GM23248 (cell line): ENCODE results near the gene DDX47.

ENCODE experiments used
- EZH2 ChIP-seq: fragments of 200-600 bp; sonication (generic); IDR thresholded peaks from 2 replicates; pipeline ENCODE4 v1.6.1; 2018; ENCODE audit warnings: antibody characterized with exemption, mild to moderate bottlenecking; ENCODE audit not compliant: insufficient read depth, poor library complexity, severe bottlenecking
- EZH2phosphoT487 ChIP-seq: fragments of 200-600 bp; sonication (generic); IDR thresholded peaks from 2 replicates; pipeline ENCODE4 v1.6.1; 2018; ENCODE audit warnings: antibody characterized with exemption, moderate library complexity, mild to moderate bottlenecking, low read depth; ENCODE audit not compliant: insufficient read depth

DNA sequence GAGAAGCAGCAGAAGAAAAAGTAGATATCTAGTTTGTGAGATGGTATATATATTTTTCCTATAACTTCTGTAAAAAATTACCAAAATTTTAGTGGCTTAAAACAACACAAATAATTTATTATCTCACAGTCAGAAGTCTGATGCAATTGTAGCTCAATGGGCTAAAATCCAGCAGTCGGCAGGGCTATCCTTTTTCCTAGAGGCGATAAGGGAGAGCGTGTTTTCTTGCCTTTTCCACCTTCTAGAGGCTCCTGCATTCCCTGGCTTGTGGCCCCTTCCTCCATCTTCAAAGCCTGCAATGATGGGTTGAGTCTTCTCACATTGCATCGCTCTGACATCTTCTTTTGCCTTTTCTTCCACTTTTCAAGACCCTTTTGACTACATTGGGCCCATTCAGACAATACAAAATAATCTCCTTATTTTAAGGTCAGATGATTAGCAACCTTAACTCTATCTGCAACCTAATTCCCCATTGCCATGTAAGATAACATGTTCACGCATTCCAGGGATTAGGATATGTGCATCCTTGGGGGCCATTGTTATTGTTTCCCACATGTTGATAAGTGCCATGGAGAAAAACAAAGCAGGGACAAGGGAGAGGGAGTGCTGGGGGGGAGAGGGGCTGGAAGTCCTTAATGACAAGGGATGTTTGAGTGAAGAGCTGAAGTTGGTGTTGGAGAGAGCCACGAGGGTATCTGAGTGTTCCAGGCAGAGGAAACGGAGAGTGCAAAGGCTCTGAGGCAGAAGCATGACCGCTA lies 13.8 kb upstream of the DDX47 start:
- no peak for TF ChIP-seq EZH2
- no peak for TF ChIP-seq EZH2phosphoT487
